GM18519 (cell line): ENCODE data around the gene RABGAP1L.

Experiments used
- ATAC-seq: cut with Tn5 transposase; IDR thresholded peaks from one replicate; pipeline ENCODE4 v1.9.1; 2021; ENCODE audit warnings: mild to moderate bottlenecking, moderate library complexity; ENCODE audit not compliant: unreplicated experiment, low FRiP score

RABGAP1L gene

DNA sequence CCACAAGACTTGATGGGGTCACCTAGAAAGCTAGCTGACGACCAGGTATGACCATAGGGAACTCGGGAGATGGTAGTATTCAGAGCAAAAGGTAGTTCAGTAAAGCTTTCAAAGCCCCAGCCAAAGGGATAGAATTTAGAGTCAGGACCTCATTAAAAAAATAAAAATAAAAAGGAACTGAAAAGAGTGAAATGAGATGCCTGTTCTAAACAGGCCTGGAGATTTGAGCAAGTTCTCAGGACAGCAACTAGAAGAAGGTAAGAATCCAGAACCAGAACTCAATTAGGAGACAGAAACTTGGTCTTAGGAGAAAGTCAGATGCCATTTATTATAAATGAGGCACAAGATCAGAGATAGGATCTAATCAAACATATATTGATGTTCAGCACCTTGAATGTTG lies 575.0 kb downstream of the RABGAP1L start:
- ATAC-seq = no peak

DNA sequence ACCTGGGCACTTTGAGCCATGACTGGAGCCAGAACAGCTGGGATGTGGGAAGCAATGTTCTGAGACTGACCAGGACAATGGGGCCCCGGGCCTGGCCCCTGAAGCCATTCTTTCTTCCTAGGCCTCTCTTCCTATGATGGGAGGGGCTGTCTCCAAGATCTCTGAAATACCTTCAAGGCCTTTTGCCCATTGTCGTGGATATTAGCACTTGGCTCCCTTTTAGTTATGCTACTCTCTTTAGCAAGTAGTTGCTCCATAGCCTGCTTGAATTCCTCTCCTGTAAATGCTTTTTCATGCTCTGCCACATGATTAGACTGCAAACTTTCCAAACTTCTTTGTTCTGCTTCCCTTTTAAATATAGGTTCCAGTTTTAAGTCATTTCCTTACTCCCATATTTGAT lies 577.5 kb downstream of the RABGAP1L start:
- no peak for ATAC-seq

DNA sequence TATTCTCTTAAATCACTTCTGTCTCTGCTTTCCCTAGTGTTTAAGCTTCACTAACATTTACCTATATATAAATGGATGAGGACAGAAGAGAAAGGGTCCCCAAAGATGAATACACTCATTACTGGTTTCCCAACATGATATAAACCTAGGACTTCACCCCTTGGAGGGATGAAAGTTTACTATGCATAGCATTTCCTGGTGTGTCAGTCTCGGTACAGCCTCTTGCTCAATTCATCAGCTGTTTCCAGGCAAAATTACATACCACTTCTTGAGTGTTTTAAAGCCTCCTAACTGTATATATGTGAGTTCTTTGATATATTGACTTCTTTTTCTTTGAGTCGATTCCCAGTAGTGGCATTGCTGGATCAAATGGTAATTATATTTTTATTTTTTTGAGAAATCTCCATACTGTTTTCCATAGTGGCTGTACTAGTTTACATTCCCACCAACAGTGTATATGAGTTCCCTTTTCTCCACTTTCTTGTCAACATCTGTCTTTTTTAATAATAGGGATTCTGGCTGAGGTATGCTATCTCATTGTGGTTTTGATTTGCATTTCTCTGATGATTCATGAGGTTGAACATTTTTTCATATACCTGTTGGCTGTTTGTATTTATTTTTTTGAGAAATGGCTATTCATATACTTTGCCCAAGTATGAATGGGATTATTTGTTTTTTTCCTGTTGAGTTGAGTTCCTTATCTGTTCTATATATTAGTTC lies 581.1 kb downstream of the RABGAP1L start:
- no peak for ATAC-seq

GRCh38 chr1:174742805-174743653 lies 583.7 kb downstream of the RABGAP1L start:
- ATAC-seq = no peak

- no peak for ATAC-seq
Measured at GRCh38 chr1:174743654-174744561, 584.6 kb downstream of the RABGAP1L start.

DNA sequence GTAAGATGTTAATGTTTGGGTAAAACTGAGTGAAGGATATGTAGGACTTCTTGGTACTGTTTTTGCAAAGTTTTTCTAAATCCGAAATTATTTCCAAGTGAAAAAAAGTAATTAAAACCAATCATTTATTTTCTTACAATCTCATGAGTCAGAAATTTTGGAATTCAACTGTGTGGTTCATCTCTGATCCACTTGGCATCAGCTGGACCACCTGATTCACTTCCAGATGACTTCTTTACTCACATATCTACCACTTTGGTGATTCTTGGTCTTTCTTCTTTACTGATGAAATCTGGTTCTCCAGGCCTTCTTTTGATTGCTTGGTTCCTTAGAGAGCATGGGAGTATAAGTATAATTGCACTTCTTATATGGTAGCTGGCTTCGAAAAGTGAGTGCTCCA lies 585.6 kb downstream of the RABGAP1L start:
- no peak for ATAC-seq

- no peak for ATAC-seq
Measured at GRCh38 chr1:174746024-174746808, 586.9 kb downstream of the RABGAP1L start.

GRCh38 chr1:174747613-174748012 lies 588.3 kb downstream of the RABGAP1L start:
- no peak for ATAC-seq

- ATAC-seq = no peak
Measured at GRCh38 chr1:174748586-174748985, 589.3 kb downstream of the RABGAP1L start.

DNA sequence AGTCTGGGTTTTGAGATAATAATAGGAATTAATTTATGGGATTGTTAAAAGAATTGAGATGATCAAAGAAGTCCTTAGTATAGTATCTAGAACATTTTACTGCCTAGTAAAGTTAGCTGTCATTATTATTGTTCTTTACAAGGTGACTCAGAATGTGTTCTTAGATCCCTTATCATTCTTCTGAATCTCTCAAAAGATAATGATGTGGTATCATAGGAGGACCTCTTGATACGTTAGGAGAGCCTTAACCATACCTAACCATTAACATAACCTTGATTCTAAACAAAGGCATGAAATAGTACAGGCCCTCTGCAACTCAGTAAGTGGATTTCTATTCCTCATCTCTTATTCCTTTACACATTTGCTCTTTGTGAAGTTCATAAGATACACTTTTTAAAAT lies 593.8 kb downstream of the RABGAP1L start:
- no peak for ATAC-seq

- ATAC-seq = no peak
Measured at GRCh38 chr1:174761335-174761734, 602.0 kb downstream of the RABGAP1L start.

DNA sequence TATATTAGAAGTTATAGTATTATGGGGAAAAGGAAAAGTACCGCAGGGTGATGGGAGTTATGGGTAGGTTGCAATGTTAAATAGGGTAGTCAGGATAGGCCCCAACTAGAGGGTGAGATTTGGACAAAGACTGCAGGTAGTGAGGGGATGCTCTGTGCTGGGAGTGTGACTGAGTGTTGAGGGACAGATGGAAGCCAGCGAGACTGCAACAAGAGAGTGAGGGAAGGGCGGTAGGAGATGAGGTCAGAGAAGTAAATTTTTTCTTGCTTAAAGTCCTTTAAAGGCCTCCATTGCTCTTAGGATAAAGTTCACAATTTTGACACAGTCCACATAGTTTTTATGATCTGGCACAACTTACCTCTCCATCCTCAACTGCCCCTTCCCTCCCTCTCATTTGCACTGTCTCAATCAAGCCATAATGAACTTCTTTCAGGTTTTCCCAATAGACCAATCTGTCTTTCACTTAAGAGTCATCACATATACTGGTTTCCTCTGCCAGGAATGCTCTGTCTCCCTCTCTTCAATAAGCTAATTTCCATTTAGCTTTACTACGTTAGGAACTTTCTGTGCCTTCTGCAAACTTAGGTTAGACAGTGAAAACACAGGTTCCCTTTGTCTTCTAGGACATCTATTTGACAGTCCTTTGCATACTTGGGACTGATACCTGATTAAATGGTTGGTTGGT lies 602.7 kb downstream of the RABGAP1L start:
- no peak for ATAC-seq

DNA sequence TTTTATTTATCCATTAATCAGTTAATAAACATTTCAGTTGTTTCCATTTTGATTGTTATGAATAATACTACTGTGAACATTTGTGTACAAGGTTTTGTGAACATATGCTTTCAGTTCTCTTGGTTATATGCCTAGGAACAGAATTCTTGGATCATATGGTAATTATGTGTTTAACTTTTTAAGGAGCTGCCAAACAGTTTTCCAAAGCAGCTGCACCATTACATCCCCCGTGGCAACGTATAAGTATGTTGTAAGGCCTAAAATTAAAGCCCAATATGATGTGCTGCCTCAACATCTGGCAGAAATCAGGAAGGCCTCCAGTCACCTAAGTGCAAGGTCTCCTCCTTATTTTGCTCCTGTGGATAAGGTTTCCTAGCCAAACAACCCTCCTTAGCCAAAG lies 604.9 kb downstream of the RABGAP1L start:
- ATAC-seq = no peak

- ATAC-seq = no peak
Measured at GRCh38 chr1:174766727-174767126, 607.4 kb downstream of the RABGAP1L start.

DNA sequence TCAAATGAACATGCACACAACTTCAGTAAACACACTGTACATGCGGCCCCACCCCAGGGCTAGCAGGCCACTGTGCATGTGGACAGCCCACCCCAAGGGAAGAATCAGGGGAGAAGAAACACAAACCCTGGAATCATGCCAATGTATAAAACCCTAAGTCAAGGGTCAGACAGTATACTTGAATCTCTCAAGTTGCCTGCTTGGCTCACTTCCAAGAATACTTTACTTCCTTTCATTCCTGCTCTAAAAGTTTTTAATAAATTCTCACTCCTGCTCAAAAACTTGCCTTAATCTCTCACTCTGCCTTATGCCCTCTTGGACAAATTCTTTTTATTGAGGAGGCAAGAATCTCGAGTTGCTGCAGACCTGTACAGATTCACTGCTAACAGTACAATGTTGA lies 609.2 kb downstream of the RABGAP1L start:
- ATAC-seq = no peak

- no peak for ATAC-seq
Measured at GRCh38 chr1:174768949-174769348, 609.6 kb downstream of the RABGAP1L start.

- ATAC-seq = no peak
Measured at GRCh38 chr1:174769961-174770549, 610.7 kb downstream of the RABGAP1L start.

DNA sequence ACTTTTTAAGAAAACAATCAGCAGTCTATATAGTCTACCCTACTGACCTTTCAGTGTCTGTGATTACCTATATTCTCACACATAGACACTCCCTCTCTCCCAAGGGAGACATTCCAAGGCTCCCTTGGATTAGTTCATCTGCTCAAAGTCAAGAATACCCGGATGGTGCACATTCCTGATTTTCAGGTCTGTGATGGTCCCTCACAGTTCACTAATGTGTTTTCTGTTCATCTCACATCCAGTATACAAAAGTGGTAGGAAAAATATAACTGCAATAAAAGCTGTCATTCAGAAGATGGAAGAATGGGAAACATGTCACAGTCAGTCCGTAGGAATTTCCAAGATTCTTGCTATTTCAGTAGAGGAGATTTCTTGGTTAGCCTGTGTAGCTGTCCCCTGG lies 616.3 kb downstream of the RABGAP1L start:
- no peak for ATAC-seq

- ATAC-seq = no peak
Measured at GRCh38 chr1:174777262-174777661, 617.9 kb downstream of the RABGAP1L start.
